GM18909 (cell line): ENCODE measurements around the gene PRKAB2.
A peak's percentile ranks its signal among the peaks of the same experiment; 100 is the strongest.
"Not testable (repeated sequence)": the region's sequence is repeated elsewhere in the genome, so short reads cannot be mapped to it uniquely, and the experiment has no call there.

ENCODE experiments used
- ATAC-seq: cut with Tn5 transposase; IDR thresholded peaks from one replicate; pipeline ENCODE4 v1.9.1; 2021; ENCODE audit warnings: mild to moderate bottlenecking; ENCODE audit not compliant: unreplicated experiment, poor library complexity

Gene PRKAB2

GRCh38 chr1:147177611-147178380 is 5.5 kb upstream of the PRKAB2 start:
- ATAC-seq = no peak

DNA sequence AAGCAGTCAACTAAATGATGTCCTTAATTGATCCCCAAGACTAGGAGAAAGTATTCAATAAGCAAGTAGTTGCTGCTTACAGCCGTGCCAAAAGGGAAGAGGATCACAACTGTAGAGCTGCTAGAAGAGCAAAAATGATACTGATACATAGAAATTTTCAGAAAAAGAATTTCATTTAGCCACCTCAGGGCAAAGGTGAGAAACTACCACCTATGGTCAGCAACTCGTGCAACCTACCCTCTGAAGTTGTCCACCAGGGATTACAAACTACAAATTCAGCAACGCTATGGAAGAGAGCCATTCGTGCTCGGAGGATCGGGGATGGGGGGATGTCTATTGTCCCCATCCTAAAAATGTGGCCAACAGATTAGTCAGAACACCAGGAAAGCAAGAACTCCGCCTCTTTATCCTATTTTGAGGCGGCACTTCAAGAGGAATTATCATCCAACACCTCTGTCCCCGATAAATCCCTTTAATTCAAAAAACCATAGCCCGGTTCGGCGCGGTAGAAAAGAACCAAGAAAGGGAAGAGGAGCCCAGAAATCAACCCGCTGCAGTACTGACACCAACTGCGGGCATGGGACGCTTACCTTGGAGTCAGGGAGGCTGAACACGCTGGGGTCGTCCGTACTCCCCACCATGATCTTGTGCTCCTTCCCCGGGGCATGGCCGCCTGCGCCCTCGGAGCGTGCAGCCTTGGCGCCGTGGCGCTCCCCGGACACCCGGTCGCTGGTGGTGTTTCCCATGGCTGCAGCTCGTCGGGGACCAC is 687 bp downstream of the PRKAB2 start:
- ATAC-seq = peak; percentile 24

DNA sequence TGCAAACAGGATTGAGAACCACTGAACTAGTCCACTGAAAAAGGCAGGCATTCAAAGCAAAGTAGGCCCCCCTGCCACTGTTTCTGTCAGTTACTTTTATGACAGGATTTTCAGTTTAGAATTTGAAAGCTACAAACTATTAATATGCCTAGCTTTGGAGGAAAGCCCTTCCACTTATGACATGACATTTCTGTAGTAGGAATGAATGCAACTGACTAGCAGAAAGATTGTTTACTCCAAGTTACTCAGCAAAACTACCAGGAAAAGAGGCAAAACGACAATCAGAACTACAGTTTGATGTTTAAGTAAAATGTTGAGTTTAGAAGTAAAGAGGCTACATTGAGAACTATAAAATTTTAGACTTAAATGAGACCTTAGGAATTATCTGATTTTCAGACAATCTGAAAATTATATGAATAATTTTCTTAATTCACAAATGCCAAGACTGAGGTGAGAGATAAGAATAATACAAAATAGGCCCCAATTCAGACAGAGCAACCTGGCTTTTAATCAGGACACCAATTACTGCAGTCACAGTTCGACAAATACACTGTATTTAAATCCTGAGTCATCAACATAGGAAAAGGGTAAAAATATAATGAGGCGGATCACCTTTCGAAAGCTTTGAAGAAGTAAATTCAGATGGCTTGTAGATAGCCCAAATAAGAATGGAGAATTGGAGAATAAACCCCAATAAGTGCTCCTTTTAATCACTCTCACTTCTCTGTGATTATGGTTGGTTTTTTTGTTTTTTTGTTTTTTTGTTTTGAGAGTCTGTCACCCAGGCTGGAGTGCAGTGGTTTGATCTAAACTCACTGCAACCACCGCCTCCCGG is 2.2 kb downstream of the PRKAB2 start:
- no peak for ATAC-seq

GRCh38 chr1:147169171-147169570 is 3.1 kb downstream of the PRKAB2 start:
- no peak for ATAC-seq

DNA sequence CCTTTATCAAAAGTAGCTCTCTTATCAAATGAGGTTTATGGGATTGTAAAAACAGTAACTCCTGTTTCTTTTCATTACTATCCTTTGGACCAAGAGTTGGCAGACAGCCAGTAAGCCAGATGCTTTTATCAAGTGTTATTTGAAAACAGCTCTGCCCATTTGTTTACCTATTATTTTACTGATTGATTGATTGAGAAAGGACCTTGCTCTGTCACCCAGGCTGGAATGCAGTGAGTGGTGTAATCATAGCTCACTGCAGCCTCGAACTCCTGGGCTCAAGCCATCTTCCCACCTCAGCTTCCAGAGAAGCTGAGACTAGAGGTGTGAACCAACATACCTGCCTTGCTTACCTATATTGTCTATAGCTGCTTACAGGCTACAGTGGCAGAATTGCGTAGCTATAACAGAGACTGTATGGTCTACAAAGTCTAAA is 3.6 kb downstream of the PRKAB2 start:
- ATAC-seq = no peak

DNA sequence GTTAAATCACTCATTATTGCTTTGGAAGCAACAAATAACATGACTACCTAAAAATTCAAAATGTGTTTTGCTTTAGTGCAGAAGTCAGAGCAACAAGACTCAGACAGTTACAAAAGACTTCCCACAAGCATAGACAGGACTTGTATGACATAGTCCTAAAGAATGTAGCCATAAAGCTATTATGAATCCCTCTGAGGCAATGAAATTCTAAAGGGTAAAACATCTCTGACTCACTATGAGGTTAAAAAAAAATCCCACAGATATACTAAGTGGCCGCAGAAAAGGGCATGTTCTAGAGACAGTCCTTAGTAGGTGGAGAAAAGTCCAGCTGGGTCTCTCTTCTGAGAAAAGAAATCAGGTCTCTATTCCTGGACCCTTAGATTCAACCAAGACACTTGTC is 4.9 kb downstream of the PRKAB2 start:
- no peak for ATAC-seq

GRCh38 chr1:147163019-147163418 is 9.3 kb downstream of the PRKAB2 start:
- no peak for ATAC-seq

GRCh38 chr1:147162093-147162492 is 10.2 kb downstream of the PRKAB2 start:
- no peak for ATAC-seq

DNA sequence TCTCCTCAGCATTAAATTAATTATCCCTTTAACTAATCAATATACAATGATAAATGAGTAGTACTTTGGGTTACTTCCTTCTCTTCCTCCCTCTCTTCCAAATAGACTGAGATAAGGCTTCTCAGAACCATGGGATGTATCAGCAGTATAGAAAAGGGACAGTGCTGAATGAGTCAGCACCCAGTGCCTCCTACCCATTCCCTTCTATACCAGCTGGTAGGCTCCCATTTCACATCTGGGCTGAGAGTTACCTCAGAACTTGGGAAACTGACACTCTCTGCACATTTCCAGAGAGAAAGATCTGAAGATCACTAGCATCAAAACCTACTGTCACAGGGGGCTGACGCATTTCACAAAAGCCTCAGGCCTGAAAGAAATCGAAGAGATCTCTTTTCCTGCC is 15.2 kb downstream of the PRKAB2 start:
- not testable (repeated sequence) for ATAC-seq

DNA sequence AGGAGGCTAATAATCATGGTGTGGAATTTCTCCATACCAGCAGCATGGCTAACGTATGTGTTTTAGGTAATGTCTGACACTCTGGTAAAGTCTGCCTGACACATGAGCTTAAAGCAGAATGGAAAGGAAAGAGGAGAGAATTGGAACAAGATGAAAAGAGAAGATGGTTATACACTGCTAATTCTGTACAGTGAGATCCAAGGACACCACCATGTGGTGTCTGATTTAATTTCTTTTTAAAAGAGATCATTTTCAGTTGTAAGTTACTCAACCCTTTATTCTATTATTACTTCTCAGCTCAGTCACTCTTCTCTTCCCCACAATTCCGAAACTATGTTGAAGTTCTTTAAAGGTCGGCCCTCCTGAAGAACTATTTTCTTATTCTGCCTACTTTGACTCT is 15.6 kb downstream of the PRKAB2 start:
- no peak for ATAC-seq

DNA sequence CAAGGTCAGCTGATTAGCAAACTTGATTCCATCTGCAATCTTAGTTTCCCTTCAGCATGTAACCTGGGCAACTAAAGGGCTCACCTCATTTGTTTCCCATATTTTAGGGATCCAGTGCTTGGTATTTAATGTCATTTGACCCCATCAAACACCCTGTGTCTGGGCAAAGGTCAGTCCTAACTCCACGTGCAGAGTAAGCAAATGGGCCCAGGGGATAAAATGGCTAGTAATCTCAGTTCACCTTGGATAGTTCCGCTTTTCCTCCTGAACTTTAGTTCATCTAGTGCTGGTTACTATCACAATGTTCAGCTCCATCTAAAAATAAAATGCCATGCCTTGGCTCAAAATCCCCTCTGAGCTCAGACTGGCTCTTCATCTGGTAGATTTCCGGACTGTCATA is 19.5 kb downstream of the PRKAB2 start:
- ATAC-seq = no peak

GRCh38 chr1:147151244-147151643 is 21.0 kb downstream of the PRKAB2 start:
- ATAC-seq = no peak

GRCh38 chr1:147142886-147143285 is 29.4 kb downstream of the PRKAB2 start:
- ATAC-seq = no peak

DNA sequence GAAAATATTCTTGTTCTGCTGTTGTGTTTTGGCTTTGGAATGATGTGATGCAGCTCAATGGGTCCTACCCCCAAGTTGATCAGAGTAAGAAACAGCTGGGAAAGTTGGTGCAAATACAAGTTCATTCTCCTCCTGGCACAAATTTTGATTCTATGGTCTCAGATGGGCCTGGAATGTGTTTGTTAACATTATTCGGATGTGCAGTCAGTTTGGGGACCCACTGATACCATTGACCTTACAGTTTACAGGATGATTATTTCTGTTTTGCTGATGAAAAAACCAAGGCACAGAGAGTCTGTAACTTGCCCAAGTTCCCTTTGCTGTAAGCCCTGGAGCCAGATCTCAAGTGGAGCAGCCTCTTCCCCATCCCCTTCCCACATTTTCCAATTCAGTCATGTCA is 41.5 kb downstream of the PRKAB2 start:
- ATAC-seq = not testable (repeated sequence)

DNA sequence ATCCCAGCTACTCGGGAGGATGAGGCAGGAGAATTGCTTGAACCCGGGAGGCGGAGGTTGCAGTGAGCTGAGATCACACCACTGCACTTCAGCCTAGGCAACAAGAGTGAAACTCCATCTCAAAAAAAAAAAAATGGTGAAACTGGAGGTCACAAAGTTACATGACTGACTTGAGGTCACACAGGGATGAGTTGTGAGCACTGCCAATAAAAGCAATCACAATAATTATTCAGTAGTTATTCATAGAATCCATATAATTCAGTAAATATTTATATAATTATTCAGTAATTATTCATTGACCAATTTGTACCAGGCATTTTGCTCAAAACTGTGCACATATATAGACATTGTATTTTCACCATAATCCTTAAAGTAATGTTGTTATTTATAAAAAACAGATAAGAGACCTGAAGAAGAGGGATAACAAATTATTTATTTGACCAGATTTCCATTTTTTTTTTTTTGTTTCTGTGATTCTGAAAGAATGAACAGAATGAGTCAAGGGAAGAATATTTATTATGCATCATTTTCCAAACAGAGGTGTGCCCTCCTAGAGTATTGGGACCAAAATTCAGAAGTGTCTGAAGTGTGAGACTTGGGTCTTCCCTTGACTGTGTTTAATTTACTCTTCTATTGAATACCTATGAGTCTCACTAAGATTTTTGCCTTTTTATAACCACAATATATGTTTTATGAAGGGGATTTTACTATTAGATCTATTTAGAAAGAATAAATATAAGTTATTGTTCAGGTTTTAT is 43.0 kb downstream of the PRKAB2 start:
- ATAC-seq = no peak

DNA sequence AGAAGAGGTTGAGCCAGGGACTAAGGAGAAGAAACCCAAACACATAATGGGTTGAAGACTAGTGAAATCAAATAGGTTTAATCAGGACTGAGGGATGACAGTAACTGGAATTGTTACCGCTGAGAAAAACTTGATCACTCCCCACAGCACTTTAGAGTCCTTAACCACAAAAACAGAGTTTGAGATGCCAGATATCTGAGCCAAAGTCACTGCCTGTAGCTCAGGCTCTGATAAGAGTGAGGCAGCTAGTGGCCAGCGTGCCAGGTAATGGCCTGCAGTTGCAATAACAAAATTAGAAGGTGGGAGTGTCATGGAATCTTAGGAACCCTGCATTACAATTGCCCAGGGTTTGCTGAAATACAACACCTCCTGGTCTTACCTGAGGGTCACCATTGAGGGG is 48.0 kb downstream of the PRKAB2 start:
- no peak for ATAC-seq

DNA sequence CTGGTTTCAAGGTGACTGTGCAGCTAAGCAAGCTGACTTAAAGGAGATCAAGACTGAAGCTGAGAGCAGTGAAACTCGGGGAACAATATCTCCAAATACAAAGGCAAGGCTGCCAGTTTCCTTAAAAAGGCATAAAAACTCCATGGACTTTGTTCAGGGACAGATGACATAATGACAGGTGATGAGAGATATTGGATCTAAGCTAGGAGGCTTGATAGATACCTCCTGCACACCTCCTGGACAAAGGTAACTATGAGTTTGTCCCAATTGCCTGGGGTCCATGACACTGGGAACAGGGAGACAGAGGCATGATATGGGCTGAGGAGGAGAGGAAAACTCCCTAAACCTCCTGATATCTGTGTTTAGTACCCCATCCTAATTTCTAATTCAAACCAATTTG is 55.2 kb downstream of the PRKAB2 start:
- ATAC-seq = no peak

- ATAC-seq = no peak
Measured at GRCh38 chr1:147115496-147115895, 56.8 kb downstream of the PRKAB2 start.

GRCh38 chr1:147115079-147115478 is 57.2 kb downstream of the PRKAB2 start:
- not testable (repeated sequence) for ATAC-seq

GRCh38 chr1:147114353-147114752 is 57.9 kb downstream of the PRKAB2 start:
- not testable (repeated sequence) for ATAC-seq
